Aorta (tissue), 5 donors: ENCODE results near the gene OGDHL. TPM values are rescaled to one million over a fixed set of nuclear protein-coding genes. Genes with fewer than 3 reads are reported as not detected.
"Not testable (repeated sequence)": the region's sequence is repeated elsewhere in the genome, so short reads cannot be mapped to it uniquely, and the experiment has no call there.

Experiments
- ATAC-seq: fragments of 200-7000 bp; cut with Tn5 transposase; one replicate; pipeline ENCODE4 v1.9.1; 2022; ENCODE audit warnings: moderate library complexity; ENCODE audit not compliant: low FRiP score
- DNase-seq, 2 donors: peaks; one replicate each; pipeline ENCODE4 v3.0.0-alpha.2; 2020
- H3K27ac ChIP-seq, 2 donors: one replicate each; pipeline ENCODE4 v1.5.1; 2013; ENCODE audit warnings: low read length in 2 of 2, mild to moderate bottlenecking in 2 of 2, moderate library complexity in 2 of 2, control low read depth in 1 of 2, inconsistent platforms in 1 of 2, low read depth in 1 of 2
- H3K27me3 ChIP-seq, 2 donors: one replicate each; pipeline ENCODE4 v1.6.1; 2013; ENCODE audit warnings: control low read depth in 1 of 2, low read length in 1 of 2, mild to moderate bottlenecking in 1 of 2, moderate library complexity in 1 of 2; ENCODE audit not compliant: insufficient read depth in 2 of 2, control insufficient read depth in 1 of 2
- H3K36me3 ChIP-seq, 2 donors: one replicate each; pipeline ENCODE4 v1.6.1; 2013; ENCODE audit warnings: control low read depth in 1 of 2, low read length in 1 of 2, mild to moderate bottlenecking in 1 of 2; ENCODE audit not compliant: insufficient read depth in 2 of 2, control insufficient read depth in 1 of 2
- H3K4me1 ChIP-seq, 2 donors: one replicate each; pipeline ENCODE4 v1.6.1; 2013; ENCODE audit warnings: low read length in 2 of 2, control low read depth in 1 of 2, mild to moderate bottlenecking in 1 of 2, moderate library complexity in 1 of 2; ENCODE audit not compliant: insufficient read depth in 2 of 2, control insufficient read depth in 1 of 2
- H3K4me3 ChIP-seq, 2 donors: one replicate each; pipeline ENCODE4 v1.5.1; 2013; ENCODE audit warnings: low read length in 2 of 2, control low read depth in 1 of 2, mild to moderate bottlenecking in 1 of 2
- H3K9me3 ChIP-seq: one replicate; pipeline ENCODE4 v1.6.1; 2013; ENCODE audit warnings: mild to moderate bottlenecking, low read length; ENCODE audit not compliant: control insufficient read depth
- WGBS, 2 donors: extraction: QIAGEN DNeasy Blood & Tissue Kit; methylation state at CpG; one replicate each; pipeline ENCODE4 v1.1.7; 2013; 5-methylcytosine and 5-hydroxymethylcytosine counted together
- intact Hi-C, 2 donors: fragments of 100-400 bp; cut with DNase I; formaldehyde crosslinking; loops; one replicate each; pipeline versions ENCODE4 v1.14.2 to v1.15.0; 2022
- polyA plus RNA-seq, 2 donors: library from polyadenylated mRNA; stranded (reverse); fragments of 200-250 nt; gene quantifications; one replicate each; pipeline ENCODE4 v1.2.3, GENCODE V29; 2013
- total RNA-seq, 2 donors: library from RNA; stranded (reverse); fragmentation: NEBNext Ultra II Directional; extraction: Animal tissue kit (Norgen Biotek cat#: 25700); gene quantifications; one replicate each; pipeline ENCODE4 v1.2.1, GENCODE V29; 2021
- donor health status: healthy with polysubstance abuse.
- donor health status: Bipolar disorder and iron deficiency.
- donor health status: DM: no; HTN: no; CAD: no.
- donor health status: DM: no; HTN: no; CAD: no.
- donor health status: DM: yes; HTN: yes; CAD: no.

OGDHL gene
- total and polyA plus RNA-seq, 4 donors: 0.13 TPM; not detected in 3

DNA sequence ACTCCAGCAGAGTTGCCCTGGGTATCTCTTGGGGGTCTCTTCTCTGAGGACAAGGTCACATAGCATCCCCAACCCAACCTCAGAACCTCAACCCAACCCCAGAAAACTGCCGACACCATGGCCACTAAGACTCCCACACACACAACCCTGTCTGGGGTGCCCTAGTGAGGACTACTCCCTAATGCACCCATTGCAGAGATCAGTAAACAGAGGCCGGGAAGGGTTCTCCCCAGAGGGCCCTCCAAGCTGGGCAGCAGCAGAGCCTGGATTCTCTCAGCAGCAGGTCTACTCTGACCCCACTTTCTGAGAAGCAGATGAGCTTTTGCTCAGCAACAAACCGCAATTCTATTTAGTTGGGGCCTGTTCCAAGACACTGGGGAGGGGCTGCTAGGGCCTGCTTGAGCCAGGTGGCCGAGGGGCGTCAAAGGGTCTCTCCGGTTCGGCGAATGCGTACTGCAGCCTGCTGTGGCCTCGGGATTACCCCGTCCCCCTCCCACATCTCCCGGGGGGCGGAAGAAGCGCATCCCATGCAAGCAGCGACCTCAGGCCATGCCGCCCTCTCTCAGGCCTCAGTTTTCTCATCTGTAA, 828 bp downstream of the OGDHL start:
- intact Hi-C loops: loop anchor here in 1 of 2 donors (10.0 kb wide), 1 partner anchor 156 kb away; no protein-coding TSS in a partner anchor
- no peak for ATAC-seq
- H3K36me3 ChIP-seq: no peaks in the 10 kb centered on the region
- no peak for DNase-seq
- no peaks in the 10 kb centered on the region for H3K9me3 ChIP-seq
- H3K4me1 ChIP-seq: no peaks in the 10 kb centered on the region
- WGBS, 2 donors: 19 to 24% methylated on average over 16 of the region's 16 CpGs
- no peaks in the 10 kb centered on the region for H3K27me3 ChIP-seq
- no peak overlapping the region for H3K27ac ChIP-seq
- H3K4me3 ChIP-seq: no peak overlapping the region

DNA sequence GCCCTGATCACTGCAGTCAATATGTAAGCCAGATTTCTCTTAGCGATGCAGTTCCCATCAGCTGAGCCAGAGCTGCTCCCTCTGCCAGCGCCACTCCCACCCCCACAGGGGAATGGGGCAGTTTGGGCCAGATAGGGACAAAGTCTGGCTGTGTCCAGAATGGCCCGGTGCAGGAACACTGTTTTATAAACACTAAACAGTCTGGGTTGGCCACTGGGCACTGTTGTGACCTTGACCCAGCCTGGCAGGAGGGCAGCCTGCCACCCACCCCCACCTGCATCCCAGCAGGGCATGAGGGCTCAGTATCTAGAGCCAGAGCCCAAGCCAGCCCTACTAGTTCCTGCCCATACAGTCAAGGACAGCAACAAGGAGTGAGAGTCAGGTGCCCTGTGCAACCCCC, 1.3 kb downstream of the OGDHL start:
- Histone ChIP-seq H3K27ac (no peak overlapping the region), H3K9me3 (no peaks in the 10 kb centered on the region), H3K4me3 (no peak overlapping the region), H3K27me3 (no peaks in the 10 kb centered on the region), H3K36me3 (no peaks in the 10 kb centered on the region), H3K4me1 (no peaks in the 10 kb centered on the region)
- 34 to 41% methylated on average over 3 of the region's 3 CpGs for WGBS, 2 donors
- DNase-seq (no peak), ATAC-seq (no peak)
- intact Hi-C loops: loop anchor here in 1 of 2 donors (10.0 kb wide), 1 partner anchor 156 kb away; no protein-coding TSS in a partner anchor

DNA sequence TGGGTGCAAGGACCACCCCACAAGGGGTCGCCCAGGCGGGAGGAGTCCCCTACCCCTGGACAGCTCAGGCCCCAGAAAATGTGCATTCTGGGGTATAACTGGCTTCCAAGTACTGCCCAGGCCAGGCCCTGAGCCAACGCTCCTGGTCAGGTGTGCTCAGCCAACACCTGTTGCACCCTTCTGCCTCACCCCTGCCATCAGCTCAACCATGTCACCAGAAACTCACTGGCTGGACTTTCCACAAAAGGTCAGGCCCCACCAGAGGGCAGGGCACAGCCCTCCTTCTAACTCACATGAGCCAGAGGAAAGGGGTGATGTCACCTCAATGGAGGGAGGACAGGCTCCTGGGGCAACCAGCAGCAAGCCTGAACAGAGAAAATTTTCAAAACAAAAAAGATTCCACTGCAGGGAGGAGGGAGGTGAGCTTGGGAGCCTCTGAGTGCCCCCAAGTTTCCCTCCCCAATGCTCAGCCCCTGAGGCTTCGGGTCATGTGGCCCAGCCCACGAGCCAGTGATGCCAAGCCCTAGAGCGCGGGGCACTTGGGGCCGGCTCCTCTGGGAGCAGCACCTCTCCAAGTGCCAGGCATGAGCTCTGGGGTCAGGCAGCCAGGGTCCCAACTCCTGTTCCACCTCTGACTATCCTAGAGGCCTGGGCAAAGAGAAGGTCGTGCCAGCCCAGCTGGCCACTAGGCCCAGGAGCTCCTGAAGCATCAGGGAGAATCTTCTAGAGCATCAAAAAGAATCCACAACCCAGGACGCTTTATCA, 2.2 kb downstream of the OGDHL start:
- Histone ChIP-seq H3K4me1 (no peaks in the 10 kb centered on the region), H3K27me3 (no peaks in the 10 kb centered on the region), H3K4me3 (no peak overlapping the region), H3K9me3 (no peaks in the 10 kb centered on the region), H3K27ac (no peak overlapping the region), H3K36me3 (no peaks in the 10 kb centered on the region)
- intact Hi-C loops: loop anchor here in 1 of 2 donors (10.0 kb wide), 1 partner anchor 155 kb away; no protein-coding TSS in a partner anchor
- DNase-seq (no peak), ATAC-seq (no peak)
- WGBS, 2 donors: 86 to 87% methylated on average over 10 of the region's 10 CpGs

DNA sequence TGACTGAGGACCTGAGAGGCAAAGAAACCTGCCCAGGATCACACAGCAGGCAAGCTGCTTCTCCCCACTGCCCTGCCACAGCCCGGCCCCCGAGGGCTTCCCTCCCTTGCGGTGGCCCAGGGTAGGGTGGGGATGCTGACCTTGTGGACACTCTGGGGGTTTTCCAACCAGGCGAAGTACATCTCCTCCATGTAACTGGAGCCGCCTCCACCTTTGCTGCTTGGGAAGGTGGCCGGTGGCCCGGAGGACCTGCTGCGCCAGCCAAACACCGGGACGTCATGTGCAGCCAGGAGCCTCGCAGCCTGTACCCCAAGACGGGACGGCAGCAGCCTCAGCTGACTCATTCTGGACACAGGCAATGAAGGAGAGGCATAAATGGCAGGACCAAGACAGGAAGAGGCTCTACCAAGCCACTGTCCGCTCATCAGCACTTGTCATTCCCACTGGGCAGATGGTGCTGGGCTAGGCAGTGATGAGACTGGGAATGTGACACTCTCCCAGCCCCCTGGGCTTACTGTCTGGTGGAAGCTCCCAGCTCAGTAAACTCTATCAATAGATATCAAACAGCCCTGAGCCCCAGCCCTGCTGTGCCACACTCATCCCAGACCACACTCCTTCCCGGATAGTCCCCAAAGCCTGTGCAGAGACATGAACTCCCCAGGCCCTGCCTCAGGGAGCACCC, 3.7 kb downstream of the OGDHL start:
- no peak overlapping the region for H3K4me3 ChIP-seq
- WGBS, 2 donors: 87 to 88% methylated on average over 14 to 15 of the region's 15 CpGs
- DNase-seq (no peak), ATAC-seq (no peak)
- H3K4me1 ChIP-seq: no peaks in the 10 kb centered on the region
- H3K9me3 ChIP-seq: no peaks in the 10 kb centered on the region
- intact Hi-C loops: no loop called here
- H3K27ac ChIP-seq: no peak overlapping the region
- no peaks in the 10 kb centered on the region for H3K36me3 ChIP-seq
- no peaks in the 10 kb centered on the region for H3K27me3 ChIP-seq

DNA sequence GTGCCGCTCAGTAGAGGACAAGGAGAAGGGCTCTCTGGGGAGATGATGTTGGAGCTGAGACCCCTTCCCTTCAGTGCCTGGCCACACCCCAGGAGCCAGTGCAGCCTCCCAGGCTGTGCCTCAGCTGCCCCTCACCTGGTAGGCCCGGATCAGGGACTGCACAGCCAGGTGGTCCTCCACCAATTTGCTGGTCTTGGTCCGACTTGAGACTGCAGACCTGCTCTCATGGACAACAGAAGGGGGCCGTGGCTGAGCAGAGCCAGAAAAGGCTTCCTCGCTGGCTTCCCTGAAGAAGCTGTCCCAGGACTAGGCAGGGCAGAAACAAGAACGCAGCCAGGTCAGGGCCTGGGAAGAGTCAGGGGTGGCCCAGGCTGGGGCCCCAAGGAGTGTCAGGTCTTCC, 5.5 kb downstream of the OGDHL start:
- H3K4me3 ChIP-seq: no peak overlapping the region
- H3K27ac ChIP-seq: no peak overlapping the region
- H3K27me3 ChIP-seq: no peaks in the 10 kb centered on the region
- no peaks in the 10 kb centered on the region for H3K36me3 ChIP-seq
- H3K4me1 ChIP-seq: no peaks in the 10 kb centered on the region
- no peaks in the 10 kb centered on the region for H3K9me3 ChIP-seq
- no peak for DNase-seq
- intact Hi-C loops: no loop called here
- 82 to 88% methylated on average over 6 of the region's 6 CpGs for WGBS, 2 donors
- no peak for ATAC-seq

DNA sequence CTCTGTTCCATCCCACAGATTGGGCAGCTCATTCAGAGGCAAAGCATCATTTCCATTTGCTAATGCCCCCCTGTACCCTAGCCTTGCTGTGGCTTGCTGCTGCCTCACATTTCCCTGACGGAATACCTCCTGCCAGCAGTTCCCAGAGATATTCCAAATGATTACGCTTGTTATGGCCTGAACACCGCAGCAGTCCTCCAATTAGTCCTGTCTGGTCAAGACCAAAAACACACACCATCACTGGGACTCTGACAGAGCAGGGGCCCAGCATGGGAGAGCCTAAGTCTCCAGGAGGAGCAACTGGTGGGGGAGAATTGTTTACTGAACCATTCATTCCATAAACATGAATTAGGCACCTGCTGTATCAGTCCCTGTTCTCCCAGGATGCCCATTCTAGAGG, 6.1 kb downstream of the OGDHL start:
- Histone ChIP-seq H3K4me1 (no peaks in the 10 kb centered on the region), H3K27ac (no peak overlapping the region), H3K4me3 (no peak overlapping the region), H3K36me3 (no peaks in the 10 kb centered on the region), H3K27me3 (no peaks in the 10 kb centered on the region), H3K9me3 (no peaks in the 10 kb centered on the region)
- WGBS, 2 donors: 86 to 88% methylated on average over 3 of the region's 3 CpGs
- no peak for DNase-seq
- ATAC-seq: no peak
- intact Hi-C loops: no loop called here

DNA sequence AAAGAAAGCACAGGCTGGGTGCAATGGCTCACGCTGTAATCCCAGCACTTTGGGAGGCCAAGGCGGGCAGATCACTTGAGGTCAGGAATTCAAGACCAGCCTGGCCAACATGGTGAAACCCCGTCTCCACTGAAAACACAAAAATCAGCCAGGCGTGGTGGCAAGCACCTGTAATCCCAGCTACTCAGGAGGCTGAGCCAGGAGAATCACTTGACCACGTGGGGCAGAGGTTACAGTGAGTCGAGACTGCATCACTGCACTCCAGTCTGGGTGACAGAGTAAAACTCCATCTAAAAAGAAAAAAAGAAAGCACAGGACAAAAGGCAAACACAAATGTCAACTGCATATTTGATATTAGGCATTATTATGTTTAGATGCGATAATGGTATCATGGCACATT, 7.2 kb downstream of the OGDHL start:
- WGBS, 2 donors: 83 to 86% methylated on average over 7 of the region's 7 CpGs
- H3K9me3 ChIP-seq, H3K27me3 ChIP-seq, H3K4me1 ChIP-seq, ATAC-seq, H3K27ac ChIP-seq, intact Hi-C loops, H3K36me3 ChIP-seq, H3K4me3 ChIP-seq: not testable (repeated sequence)
- DNase-seq: peak in 1 of 2 donors; percentile 53

DNA sequence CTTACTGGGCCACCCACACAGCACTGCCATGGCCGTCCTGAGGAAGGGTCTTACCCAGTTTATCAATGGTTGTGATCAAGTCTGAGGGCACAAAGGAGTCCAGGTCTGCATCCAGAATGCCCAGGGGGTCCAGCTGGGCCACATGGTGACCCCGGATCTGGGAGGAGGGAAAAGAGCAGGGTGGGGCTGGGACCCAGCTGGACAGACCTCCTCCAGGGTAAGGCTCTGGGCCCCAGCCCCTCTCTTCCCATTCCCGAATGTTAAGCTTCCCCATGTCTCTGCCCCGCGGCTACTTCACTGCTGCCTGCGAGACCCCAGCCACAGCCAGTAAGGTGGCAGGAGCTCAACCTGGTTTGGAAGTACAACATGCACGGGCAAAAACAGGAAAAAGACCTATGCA, 9.5 kb downstream of the OGDHL start:
- intact Hi-C loops: no loop called here
- ATAC-seq (no peak), DNase-seq (peak in 1 of 2 donors; percentile 57)

More for the DNA sequence above, 9.5 kb downstream of the OGDHL start:
- WGBS, 2 donors: 86 to 98% methylated on average over 7 of the region's 7 CpGs
- Histone ChIP-seq H3K27me3 (no peaks in the 10 kb centered on the region), H3K9me3 (no peaks in the 10 kb centered on the region), H3K4me3 (no peak overlapping the region), H3K27ac (no peak overlapping the region), H3K36me3 (no peaks in the 10 kb centered on the region), H3K4me1 (no peaks in the 10 kb centered on the region)
